Measurements from ENCODE around the gene MED8. TPM values are rescaled to one million over a fixed set of nuclear protein-coding genes. Genes with fewer than 3 reads are reported as not detected.

MED8 gene
- total RNA-seq, 1 experiment from 2014 or later: 36.0 TPM

- no peak overlapping the region for H3K27ac ChIP-seq (ENCODE audit: low read depth, low read length)
- RAD21 ChIA-PET (ENCODE audit: low non-redundant PET in 1 of 2, low total read pairs in 2 of 2, uncharacterized antibody in 2 of 2, unreplicated experiment in 2 of 2): no interaction called here
- no peak overlapping the region for H2AFZ ChIP-seq (ENCODE audit: low read depth, low read length, poor library complexity, severe bottlenecking)
- H3K9me3 ChIP-seq (ENCODE audit: control insufficient read depth in 1 of 2, insufficient read depth in 1 of 2, low read depth in 1 of 2, low read length in 2 of 2): no peaks in the 10 kb centered on the region
- H3K4me1 ChIP-seq (ENCODE audit: control insufficient read depth in 1 of 2, insufficient read depth in 2 of 2, low read length in 2 of 2): no peaks in the 10 kb centered on the region
- intact Hi-C loops (cut with micrococcal nuclease): no loop called here
- no peak for TF ChIP-seq CBX3 (IDR thresholded peaks at IDR 0.05; ENCODE audit: low read depth)
- TF ChIP-seq YY1 (IDR thresholded peaks at IDR 0.05; ENCODE audit: extremely low read depth, insufficient replicate concordance, low read depth, low read length): no peak
- no peak for TF ChIP-seq CEBPB (IDR thresholded peaks at IDR 0.05; ENCODE audit: low read depth)
- no peak for TF ChIP-seq FOSL1 (IDR thresholded peaks at IDR 0.05; ENCODE audit: low read depth)
- no peak for TF ChIP-seq POLR2A (IDR thresholded peaks at IDR 0.05; ENCODE audit: borderline replicate concordance, extremely low read depth, insufficient read depth, insufficient read length)
- H4K20me1 ChIP-seq (ENCODE audit: insufficient read depth): no peaks in the 10 kb centered on the region
- peaks cover 9 to 21% of the 10 kb centered on the region in 2 experiments; a peak in 3 of 4 replicates for H3K36me3 ChIP-seq (ENCODE audit: control insufficient read depth in 1 of 2, insufficient read depth in 2 of 2, low read length in 2 of 2)
- H3K9ac ChIP-seq (ENCODE audit: low read length): no peak overlapping the region
- DNase-seq (ENCODE audit: low read depth, low spot score) (no peak), ATAC-seq (no peak)
- BruUV-seq (replicated peaks): no TSS peak
- no peak overlapping the region for H3K4me3 ChIP-seq (replicated peaks in 1 of 2; ENCODE audit: low read depth in 1 of 2, low read length in 2 of 2)
- POLR2A ChIA-PET: no interaction called here
- CTCF ChIA-PET: no interaction called here
- H3K79me2 ChIP-seq (ENCODE audit: insufficient read depth, low read length): no peaks in the 10 kb centered on the region
- H3K27me3 ChIP-seq (ENCODE audit: insufficient read depth, low read length): no peaks in the 10 kb centered on the region
- H3K4me2 ChIP-seq (ENCODE audit: low read length): no peak overlapping the region
- no peaks in the 10 kb centered on the region for H3K9me2 ChIP-seq (ENCODE audit: insufficient read depth)
Observed at GRCh38 chr1:43434256-43434655, 44.7 kb upstream of the MED8 start.

GRCh38 chr1:43432907-43433306, 43.3 kb upstream of the MED8 start:
- Histone ChIP-seq H2AFZ (ENCODE audit: low read depth, low read length, poor library complexity, severe bottlenecking) (no peak overlapping the region), H3K9ac (ENCODE audit: low read length) (no peak overlapping the region), H3K36me3 (ENCODE audit: control insufficient read depth in 1 of 2, insufficient read depth in 2 of 2, low read length in 2 of 2) (peaks cover 11 to 21% of the 10 kb centered on the region in 2 experiments; a peak in 3 of 4 replicates), H3K4me1 (ENCODE audit: control insufficient read depth in 1 of 2, insufficient read depth in 2 of 2, low read length in 2 of 2) (no peaks in the 10 kb centered on the region), H3K4me3 (replicated peaks in 1 of 2; ENCODE audit: low read depth in 1 of 2, low read length in 2 of 2) (no peak overlapping the region), H3K27ac (ENCODE audit: low read depth, low read length) (no peak overlapping the region), H3K9me3 (ENCODE audit: control insufficient read depth in 1 of 2, insufficient read depth in 1 of 2, low read depth in 1 of 2, low read length in 2 of 2) (no peaks in the 10 kb centered on the region), H3K4me2 (ENCODE audit: low read length) (no peak overlapping the region), H4K20me1 (ENCODE audit: insufficient read depth) (no peaks in the 10 kb centered on the region), H3K9me2 (ENCODE audit: insufficient read depth) (no peaks in the 10 kb centered on the region), H3K27me3 (ENCODE audit: insufficient read depth, low read length) (no peaks in the 10 kb centered on the region), H3K79me2 (ENCODE audit: insufficient read depth, low read length) (no peaks in the 10 kb centered on the region)
- POLR2A ChIA-PET: no interaction called here
- ATAC-seq (no peak), DNase-seq (ENCODE audit: low read depth, low spot score) (no peak)
- intact Hi-C loops (cut with micrococcal nuclease): no loop called here
- RAD21 ChIA-PET (ENCODE audit: low non-redundant PET in 1 of 2, low total read pairs in 2 of 2, uncharacterized antibody in 2 of 2, unreplicated experiment in 2 of 2): no interaction called here
- TF ChIP-seq POLR2A (IDR thresholded peaks at IDR 0.05; ENCODE audit: borderline replicate concordance, extremely low read depth, insufficient read depth, insufficient read length) (no peak), SP1 (IDR thresholded peaks at IDR 0.05; ENCODE audit: low read depth) (no peak), EGR1 (IDR thresholded peaks at IDR 0.05; ENCODE audit: low read depth) (no peak)
- TF ChIP-seq, protein P1, sequence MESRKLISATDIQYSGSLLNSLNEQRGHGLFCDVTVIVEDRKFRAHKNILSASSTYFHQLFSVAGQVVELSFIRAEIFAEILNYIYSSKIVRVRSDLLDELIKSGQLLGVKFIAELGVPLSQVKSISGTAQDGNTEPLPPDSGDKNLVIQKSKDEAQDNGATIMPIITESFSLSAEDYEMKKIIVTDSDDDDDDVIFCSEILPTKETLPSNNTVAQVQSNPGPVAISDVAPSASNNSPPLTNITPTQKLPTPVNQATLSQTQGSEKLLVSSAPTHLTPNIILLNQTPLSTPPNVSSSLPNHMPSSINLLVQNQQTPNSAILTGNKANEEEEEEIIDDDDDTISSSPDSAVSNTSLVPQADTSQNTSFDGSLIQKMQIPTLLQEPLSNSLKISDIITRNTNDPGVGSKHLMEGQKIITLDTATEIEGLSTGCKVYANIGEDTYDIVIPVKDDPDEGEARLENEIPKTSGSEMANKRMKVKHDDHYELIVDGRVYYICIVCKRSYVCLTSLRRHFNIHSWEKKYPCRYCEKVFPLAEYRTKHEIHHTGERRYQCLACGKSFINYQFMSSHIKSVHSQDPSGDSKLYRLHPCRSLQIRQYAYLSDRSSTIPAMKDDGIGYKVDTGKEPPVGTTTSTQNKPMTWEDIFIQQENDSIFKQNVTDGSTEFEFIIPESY (IDR thresholded peaks at IDR 0.05; ENCODE audit: extremely low read depth, insufficient replicate concordance, low read length): no peak
- CTCF ChIA-PET: no interaction called here
- BruUV-seq (replicated peaks): no TSS peak

Measured in HCT116 (cell line).